Stimulated activated CD8-positive, alpha-beta memory T cell treated with anti-CD3 and anti-CD28 coated beads, Interleukin-15, amount 100 ng/mL, for 4 hours (primary cell): ENCODE data around the gene PTTG1IP.

Experiments
- DNase-seq, 2 donors: peaks; one replicate each; pipeline ENCODE4 v3.0.0-alpha.2; 2020; ENCODE audit warnings: low read depth in 2 of 2

The PTTG1IP gene

GRCh38 chr21:44866780-44867179 lies 6.7 kb downstream of the PTTG1IP start:
- no peak for DNase-seq

- no peak for DNase-seq
Observed at GRCh38 chr21:44865561-44866280, 7.8 kb downstream of the PTTG1IP start.

- no peak for DNase-seq
Observed at GRCh38 chr21:44862869-44863685, 10.4 kb downstream of the PTTG1IP start.

- DNase-seq = no peak
Observed at GRCh38 chr21:44858791-44859190, 14.7 kb downstream of the PTTG1IP start.

- no peak for DNase-seq
Observed at GRCh38 chr21:44858291-44858690, 15.2 kb downstream of the PTTG1IP start.

GRCh38 chr21:44857127-44857892 lies 16.2 kb downstream of the PTTG1IP start:
- DNase-seq = no peak

GRCh38 chr21:44856131-44856530 lies 17.4 kb downstream of the PTTG1IP start:
- DNase-seq = no peak

GRCh38 chr21:44855572-44855971 lies 17.9 kb downstream of the PTTG1IP start:
- DNase-seq = no peak

- DNase-seq = no peak
Observed at GRCh38 chr21:44854664-44855446, 18.6 kb downstream of the PTTG1IP start.

GRCh38 chr21:44854391-44854663 lies 19.2 kb downstream of the PTTG1IP start:
- DNase-seq = no peak

- DNase-seq = no peak
Observed at GRCh38 chr21:44853601-44854390, 19.7 kb downstream of the PTTG1IP start.

- no peak for DNase-seq
Observed at GRCh38 chr21:44850905-44851657, 22.4 kb downstream of the PTTG1IP start.

- no peak for DNase-seq
Observed at GRCh38 chr21:44850208-44850800, 23.2 kb downstream of the PTTG1IP start.

GRCh38 chr21:44849616-44850130 lies 23.8 kb downstream of the PTTG1IP start:
- no peak for DNase-seq

- no peak for DNase-seq
Observed at GRCh38 chr21:44848821-44849521, 24.5 kb downstream of the PTTG1IP start.

GRCh38 chr21:44847261-44848056 lies 26.0 kb downstream of the PTTG1IP start:
- DNase-seq = no peak

- DNase-seq = no peak
Observed at GRCh38 chr21:44846485-44847260, 26.8 kb downstream of the PTTG1IP start.

GRCh38 chr21:44846224-44846484 lies 27.3 kb downstream of the PTTG1IP start:
- no peak for DNase-seq
